Cardiac muscle cell (in vitro differentiated cells and primary cell): ENCODE results near the gene B4GALT1. TPM values are rescaled to one million over a fixed set of nuclear protein-coding genes. Genes with fewer than 3 reads are reported as not detected.

Experiments
- DNase-seq, 2 donors: peaks; one replicate each; pipeline versions ENCODE4 v3.0.0 to v3.0.0-alpha.2; 2010 to 2017; ENCODE audit warnings: low read depth in 1 of 2, low spot score in 1 of 2
- H3K27ac ChIP-seq: fragments of 200-600 bp; sonication (generic); 2 replicates; pipeline ENCODE4 v1.5.1; 2016
- H3K27me3 ChIP-seq: fragments of 200-600 bp; sonication (generic); 2 replicates; pipeline ENCODE4 v1.6.0; 2016; ENCODE audit warnings: control low read depth
- H3K36me3 ChIP-seq: fragments of 200-600 bp; sonication (generic); 2 replicates; pipeline ENCODE4 v1.5.1; 2016; ENCODE audit warnings: control low read depth
- H3K4me1 ChIP-seq: fragments of 200-600 bp; sonication (generic); 2 replicates; pipeline ENCODE4 v1.8.1; 2017; ENCODE audit warnings: low read depth, mild to moderate bottlenecking, mixed run types
- H3K4me3 ChIP-seq: fragments of 200-600 bp; sonication (generic); 2 replicates; pipeline ENCODE4 v1.5.1; 2016; ENCODE audit warnings: mild to moderate bottlenecking
- H3K9me3 ChIP-seq: fragments of 200-600 bp; sonication (generic); 2 replicates; pipeline ENCODE4 v1.5.1; 2017; ENCODE audit warnings: low read depth, mild to moderate bottlenecking, control low read depth
- polyA plus RNA-seq: library from polyadenylated mRNA; unstranded; fragments of >200 nt; fragmentation: Nextera tagmentation; extraction: Ambion mirVana; gene quantifications from 2 replicates; pipeline ENCODE4 v1.2.1, GENCODE V29; 2016
- total RNA-seq: library from RNA; depleted of rRNA; stranded (reverse); fragments of >200 nt; gene quantifications from 2 replicates; pipeline ENCODE4 v1.2.3, GENCODE V29; 2016
- TF ChIP-seq, protein P1 (sequence below): IDR thresholded peaks from 2 replicates; pipeline ENCODE4 v1.5.1; 2012; ENCODE audit warnings: low read depth, mild to moderate bottlenecking, low read length

The B4GALT1 gene
- total and polyA plus RNA-seq, 2 experiments from 2014 or later, result 22.1 to 33.6 TPM

- no peaks in the 10 kb centered on the region for H3K27me3 ChIP-seq
These were observed 34.9 kb upstream of the B4GALT1 start for GRCh38 chr9:33202018-33202417.

GRCh38 chr9:33198165-33198564 lies 31.0 kb upstream of the B4GALT1 start:
- no peak overlapping the region for H3K4me3 ChIP-seq
- DNase-seq, result peak in 1 of 2 donors; percentile 93
- no peaks in the 10 kb centered on the region for H3K27me3 ChIP-seq
- H3K36me3 ChIP-seq, result no peaks in the 10 kb centered on the region
- no peak overlapping the region for H3K27ac ChIP-seq
- TF ChIP-seq, protein P1, sequence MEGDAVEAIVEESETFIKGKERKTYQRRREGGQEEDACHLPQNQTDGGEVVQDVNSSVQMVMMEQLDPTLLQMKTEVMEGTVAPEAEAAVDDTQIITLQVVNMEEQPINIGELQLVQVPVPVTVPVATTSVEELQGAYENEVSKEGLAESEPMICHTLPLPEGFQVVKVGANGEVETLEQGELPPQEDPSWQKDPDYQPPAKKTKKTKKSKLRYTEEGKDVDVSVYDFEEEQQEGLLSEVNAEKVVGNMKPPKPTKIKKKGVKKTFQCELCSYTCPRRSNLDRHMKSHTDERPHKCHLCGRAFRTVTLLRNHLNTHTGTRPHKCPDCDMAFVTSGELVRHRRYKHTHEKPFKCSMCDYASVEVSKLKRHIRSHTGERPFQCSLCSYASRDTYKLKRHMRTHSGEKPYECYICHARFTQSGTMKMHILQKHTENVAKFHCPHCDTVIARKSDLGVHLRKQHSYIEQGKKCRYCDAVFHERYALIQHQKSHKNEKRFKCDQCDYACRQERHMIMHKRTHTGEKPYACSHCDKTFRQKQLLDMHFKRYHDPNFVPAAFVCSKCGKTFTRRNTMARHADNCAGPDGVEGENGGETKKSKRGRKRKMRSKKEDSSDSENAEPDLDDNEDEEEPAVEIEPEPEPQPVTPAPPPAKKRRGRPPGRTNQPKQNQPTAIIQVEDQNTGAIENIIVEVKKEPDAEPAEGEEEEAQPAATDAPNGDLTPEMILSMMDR, result no peak
- H3K4me1 ChIP-seq, result peaks cover under 1% of the 10 kb centered on the region
- H3K9me3 ChIP-seq, result no peaks in the 10 kb centered on the region

More at GRCh38 chr9:33202018-33202417, 34.9 kb upstream of the B4GALT1 start:
- no peak for DNase-seq
- H3K4me1 ChIP-seq, result no peaks in the 10 kb centered on the region
- no peak overlapping the region for H3K27ac ChIP-seq
- no peak overlapping the region for H3K4me3 ChIP-seq
- TF ChIP-seq, protein P1, result no peak
- H3K36me3 ChIP-seq, result no peaks in the 10 kb centered on the region
- H3K9me3 ChIP-seq, result no peaks in the 10 kb centered on the region

GRCh38 chr9:33197279-33198152 lies 30.4 kb upstream of the B4GALT1 start:
- Histone ChIP-seq H3K27me3 (no peaks in the 10 kb centered on the region), H3K4me1 (peaks cover 7% of the 10 kb centered on the region), H3K4me3 (no peak overlapping the region), H3K36me3 (no peaks in the 10 kb centered on the region), H3K9me3 (no peaks in the 10 kb centered on the region), H3K27ac (no peak overlapping the region)
- no peak for DNase-seq
- TF ChIP-seq, protein P1, result peak; percentile 8

DNA sequence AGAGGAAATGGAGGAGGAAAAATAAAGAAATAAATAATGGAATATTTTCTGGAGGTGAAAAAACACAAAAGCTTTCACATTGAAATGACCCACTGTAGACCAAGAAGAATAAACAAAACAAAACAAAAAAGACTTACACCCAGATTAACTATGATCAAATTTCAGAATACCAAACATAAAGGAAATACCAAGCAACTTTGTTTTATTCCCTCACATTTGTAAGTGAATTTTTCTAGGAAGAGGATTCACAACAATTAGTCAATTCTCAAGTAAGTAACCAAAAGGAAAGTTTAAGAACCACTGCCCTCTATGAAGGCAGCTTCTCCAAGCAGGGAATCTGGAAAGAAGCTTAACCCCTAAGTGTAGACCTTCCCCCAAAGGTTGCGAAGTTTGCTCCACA lies 29.6 kb upstream of the B4GALT1 start:
- Histone ChIP-seq H3K9me3 (no peaks in the 10 kb centered on the region), H3K27ac (no peak overlapping the region), H3K4me3 (no peak overlapping the region), H3K27me3 (no peaks in the 10 kb centered on the region), H3K4me1 (peaks cover 9% of the 10 kb centered on the region), H3K36me3 (no peaks in the 10 kb centered on the region)
- no peak for DNase-seq
- TF ChIP-seq, protein P1, result no peak

- Histone ChIP-seq H3K4me1 (peaks cover 12% of the 10 kb centered on the region), H3K4me3 (no peak overlapping the region), H3K27ac (no peak overlapping the region), H3K36me3 (no peaks in the 10 kb centered on the region), H3K9me3 (no peaks in the 10 kb centered on the region), H3K27me3 (no peaks in the 10 kb centered on the region)
- no peak for DNase-seq
- TF ChIP-seq, protein P1, result no peak
These were observed 26.7 kb upstream of the B4GALT1 start for GRCh38 chr9:33193818-33194217.
